Cardiac muscle cell (in vitro differentiated cells and primary cell): Measurements from ENCODE around the gene ZNF443. TPM values are rescaled to one million over a fixed set of nuclear protein-coding genes. Genes with fewer than 3 reads are reported as not detected.
A peak's percentile ranks its signal among the peaks of the same experiment; 100 is the strongest.
"Not testable (repeated sequence)": the region's sequence is repeated elsewhere in the genome, so short reads cannot be mapped to it uniquely, and the experiment has no call there.

Source experiments
- DNase-seq, 2 donors: peaks; one replicate each; pipeline versions ENCODE4 v3.0.0 to v3.0.0-alpha.2; 2010 to 2017; ENCODE audit warnings: low read depth in 1 of 2, low spot score in 1 of 2
- H3K27ac ChIP-seq: fragments of 200-600 bp; sonication (generic); 2 replicates; pipeline ENCODE4 v1.5.1; 2016
- H3K27me3 ChIP-seq: fragments of 200-600 bp; sonication (generic); 2 replicates; pipeline ENCODE4 v1.6.0; 2016; ENCODE audit warnings: control low read depth
- H3K36me3 ChIP-seq: fragments of 200-600 bp; sonication (generic); 2 replicates; pipeline ENCODE4 v1.5.1; 2016; ENCODE audit warnings: control low read depth
- H3K4me1 ChIP-seq: fragments of 200-600 bp; sonication (generic); 2 replicates; pipeline ENCODE4 v1.8.1; 2017; ENCODE audit warnings: low read depth, mild to moderate bottlenecking, mixed run types
- H3K4me3 ChIP-seq: fragments of 200-600 bp; sonication (generic); 2 replicates; pipeline ENCODE4 v1.5.1; 2016; ENCODE audit warnings: mild to moderate bottlenecking
- H3K9me3 ChIP-seq: fragments of 200-600 bp; sonication (generic); 2 replicates; pipeline ENCODE4 v1.5.1; 2017; ENCODE audit warnings: low read depth, mild to moderate bottlenecking, control low read depth
- polyA plus RNA-seq: library from polyadenylated mRNA; unstranded; fragments of >200 nt; fragmentation: Nextera tagmentation; extraction: Ambion mirVana; gene quantifications from 2 replicates; pipeline ENCODE4 v1.2.1, GENCODE V29; 2016
- total RNA-seq: library from RNA; depleted of rRNA; stranded (reverse); fragments of >200 nt; gene quantifications from 2 replicates; pipeline ENCODE4 v1.2.3, GENCODE V29; 2016
- TF ChIP-seq, protein P1 (sequence below): IDR thresholded peaks from 2 replicates; pipeline ENCODE4 v1.5.1; 2012; ENCODE audit warnings: low read depth, mild to moderate bottlenecking, low read length

The ZNF443 gene
- total and polyA plus RNA-seq, 2 experiments from 2014 or later, result 3.8 to 4.1 TPM

DNA sequence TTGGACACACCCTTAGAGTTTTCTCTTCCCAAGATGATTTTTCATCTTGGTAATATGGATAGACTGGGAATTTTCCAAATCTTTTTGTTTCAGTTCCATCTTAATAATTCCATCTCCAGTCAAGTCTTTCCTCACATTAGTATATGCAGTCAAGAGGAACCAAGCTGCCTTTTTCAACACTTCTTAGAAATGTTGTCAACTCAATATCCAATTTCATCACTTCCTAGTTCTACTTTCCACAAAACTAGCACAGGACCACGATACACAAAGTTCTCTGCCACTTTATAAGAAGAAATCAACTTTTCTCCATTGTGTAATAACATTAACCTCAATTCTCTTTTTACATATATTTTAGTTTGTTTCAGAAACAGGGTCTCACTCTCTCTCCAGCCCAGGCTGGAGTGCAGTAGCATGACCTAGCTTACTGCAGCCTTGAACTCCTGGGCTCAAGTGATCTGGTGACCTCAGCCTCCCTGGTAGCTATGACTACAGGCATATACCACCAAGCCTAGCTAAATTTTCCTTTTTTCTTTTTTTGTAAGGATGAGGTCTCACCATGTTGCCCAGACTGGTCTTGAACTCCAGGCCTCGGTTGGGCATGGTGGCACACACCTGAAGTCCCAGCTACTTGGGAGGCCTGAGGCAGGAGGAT, 15.5 kb downstream of the ZNF443 start:
- Histone ChIP-seq H3K9me3 (no peaks in the 10 kb centered on the region), H3K27me3 (no peaks in the 10 kb centered on the region)
- no peak for DNase-seq

DNA sequence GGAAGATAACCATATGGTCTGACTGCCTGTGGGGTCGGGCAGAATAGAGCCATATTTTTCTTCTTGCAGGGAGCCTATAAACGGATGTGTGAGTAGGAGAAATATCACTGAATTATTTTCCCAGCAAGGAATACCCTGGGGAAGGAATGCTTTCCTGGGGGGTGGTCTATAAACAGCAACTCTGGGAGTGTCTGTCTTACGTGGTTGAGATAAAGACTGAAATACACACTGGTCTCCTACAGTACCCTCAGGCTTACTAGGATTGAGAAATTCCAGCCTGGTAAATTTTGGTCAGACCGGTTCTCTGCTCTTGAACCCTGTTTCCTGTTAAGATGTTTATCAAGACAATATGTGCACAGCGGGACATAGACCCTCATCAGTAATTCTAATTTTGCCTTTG, 23.5 kb downstream of the ZNF443 start:
- not testable (repeated sequence) for H3K4me1 ChIP-seq, DNase-seq, H3K4me3 ChIP-seq, H3K27ac ChIP-seq, H3K27me3 ChIP-seq, H3K36me3 ChIP-seq, H3K9me3 ChIP-seq

More for the DNA sequence above, 15.5 kb downstream of the ZNF443 start:
- no peaks in the 10 kb centered on the region for H3K36me3 ChIP-seq
- H3K27ac ChIP-seq, result no peak overlapping the region
- H3K4me1 ChIP-seq, result no peaks in the 10 kb centered on the region
- TF ChIP-seq, protein P1, sequence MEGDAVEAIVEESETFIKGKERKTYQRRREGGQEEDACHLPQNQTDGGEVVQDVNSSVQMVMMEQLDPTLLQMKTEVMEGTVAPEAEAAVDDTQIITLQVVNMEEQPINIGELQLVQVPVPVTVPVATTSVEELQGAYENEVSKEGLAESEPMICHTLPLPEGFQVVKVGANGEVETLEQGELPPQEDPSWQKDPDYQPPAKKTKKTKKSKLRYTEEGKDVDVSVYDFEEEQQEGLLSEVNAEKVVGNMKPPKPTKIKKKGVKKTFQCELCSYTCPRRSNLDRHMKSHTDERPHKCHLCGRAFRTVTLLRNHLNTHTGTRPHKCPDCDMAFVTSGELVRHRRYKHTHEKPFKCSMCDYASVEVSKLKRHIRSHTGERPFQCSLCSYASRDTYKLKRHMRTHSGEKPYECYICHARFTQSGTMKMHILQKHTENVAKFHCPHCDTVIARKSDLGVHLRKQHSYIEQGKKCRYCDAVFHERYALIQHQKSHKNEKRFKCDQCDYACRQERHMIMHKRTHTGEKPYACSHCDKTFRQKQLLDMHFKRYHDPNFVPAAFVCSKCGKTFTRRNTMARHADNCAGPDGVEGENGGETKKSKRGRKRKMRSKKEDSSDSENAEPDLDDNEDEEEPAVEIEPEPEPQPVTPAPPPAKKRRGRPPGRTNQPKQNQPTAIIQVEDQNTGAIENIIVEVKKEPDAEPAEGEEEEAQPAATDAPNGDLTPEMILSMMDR, result no peak
- H3K4me3 ChIP-seq, result no peak overlapping the region

DNA sequence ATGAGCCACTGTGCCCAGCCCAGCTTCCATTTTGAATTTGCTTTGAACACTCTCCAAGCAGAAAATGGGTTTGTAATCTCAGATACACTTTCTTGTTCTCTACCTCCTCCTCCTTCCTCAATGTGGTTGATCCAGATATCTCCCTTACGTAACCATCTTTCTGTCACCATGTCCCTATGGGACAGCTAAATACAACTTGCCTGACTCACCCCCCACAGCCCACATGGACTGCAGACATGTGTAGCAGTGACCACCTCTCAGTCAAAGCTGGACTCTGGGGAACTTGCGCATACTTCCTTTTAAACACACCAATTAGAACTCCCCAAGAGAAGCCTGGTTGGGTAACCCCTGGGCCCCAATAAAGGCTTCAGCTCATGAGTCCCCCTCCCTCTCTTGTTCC, 28.9 kb downstream of the ZNF443 start:
- TF ChIP-seq, protein P1, result no peak

DNA sequence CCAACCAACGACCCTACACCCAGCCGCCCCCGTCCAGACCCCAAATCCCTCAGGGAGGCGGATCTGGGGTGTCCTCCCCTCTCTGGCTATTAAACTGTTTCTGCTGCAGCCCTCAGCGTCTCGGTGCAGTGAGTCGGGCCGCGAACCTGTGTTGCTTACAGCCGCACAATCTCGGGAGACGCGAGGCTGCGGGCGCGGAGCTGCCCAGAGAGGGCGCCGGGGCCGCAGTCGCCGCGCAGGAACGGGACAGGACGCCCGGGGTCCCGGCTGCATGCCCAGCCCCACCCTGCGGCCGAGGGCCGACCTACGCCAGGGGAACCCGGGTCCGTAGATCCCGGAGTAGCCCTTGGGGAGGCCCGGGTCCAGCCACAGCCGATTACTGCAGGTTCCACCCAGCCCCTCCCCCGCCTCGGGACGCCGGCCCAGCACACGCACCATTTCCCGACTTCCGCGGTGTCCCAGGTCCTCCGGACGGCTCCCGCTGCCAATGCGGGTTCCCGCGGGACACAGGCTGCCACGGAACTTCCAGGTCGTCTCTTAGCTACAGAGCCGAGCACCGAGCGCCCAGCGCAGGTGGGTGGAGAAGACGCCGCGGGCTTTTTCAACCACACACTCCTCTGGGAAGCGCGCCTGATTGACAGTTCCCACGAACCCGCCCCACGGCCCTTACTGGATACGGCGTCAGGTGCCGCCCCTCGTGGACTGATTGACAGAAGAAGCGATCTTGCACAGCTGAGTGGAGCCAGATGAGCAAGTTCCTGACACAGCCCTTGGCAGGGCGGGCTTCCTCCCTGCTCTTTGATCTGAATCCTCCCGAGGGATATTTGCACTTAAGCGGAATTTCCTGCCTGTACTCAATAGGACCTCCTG, 40.0 kb downstream of the ZNF443 start, which contains the start of gene ZNF799:
Gene ZNF799, minus strand, starts transcription at position 639 of the 870 bp plus-strand sequence. Its CDS starts 201 bp downstream, at position 438.
- Histone ChIP-seq H3K4me3 (peak within 1 kb of the TSS; percentile 54), H3K9me3 (no peaks in the 10 kb centered on the region), H3K27ac (peak within 1 kb of the TSS; percentile 82), H3K27me3 (no peaks in the 10 kb centered on the region), H3K36me3 (no peaks in the 10 kb centered on the region), H3K4me1 (no peaks in the 10 kb centered on the region)
- TF ChIP-seq, protein P1, result peak; percentile 1
- DNase-seq, result peak; percentile 93 to 99

More for the DNA sequence above, 28.9 kb downstream of the ZNF443 start:
- Histone ChIP-seq H3K4me3 (no peak overlapping the region), H3K36me3 (no peaks in the 10 kb centered on the region), H3K4me1 (no peaks in the 10 kb centered on the region), H3K27ac (no peak overlapping the region), H3K9me3 (no peaks in the 10 kb centered on the region), H3K27me3 (no peaks in the 10 kb centered on the region)
- DNase-seq, result no peak

DNA sequence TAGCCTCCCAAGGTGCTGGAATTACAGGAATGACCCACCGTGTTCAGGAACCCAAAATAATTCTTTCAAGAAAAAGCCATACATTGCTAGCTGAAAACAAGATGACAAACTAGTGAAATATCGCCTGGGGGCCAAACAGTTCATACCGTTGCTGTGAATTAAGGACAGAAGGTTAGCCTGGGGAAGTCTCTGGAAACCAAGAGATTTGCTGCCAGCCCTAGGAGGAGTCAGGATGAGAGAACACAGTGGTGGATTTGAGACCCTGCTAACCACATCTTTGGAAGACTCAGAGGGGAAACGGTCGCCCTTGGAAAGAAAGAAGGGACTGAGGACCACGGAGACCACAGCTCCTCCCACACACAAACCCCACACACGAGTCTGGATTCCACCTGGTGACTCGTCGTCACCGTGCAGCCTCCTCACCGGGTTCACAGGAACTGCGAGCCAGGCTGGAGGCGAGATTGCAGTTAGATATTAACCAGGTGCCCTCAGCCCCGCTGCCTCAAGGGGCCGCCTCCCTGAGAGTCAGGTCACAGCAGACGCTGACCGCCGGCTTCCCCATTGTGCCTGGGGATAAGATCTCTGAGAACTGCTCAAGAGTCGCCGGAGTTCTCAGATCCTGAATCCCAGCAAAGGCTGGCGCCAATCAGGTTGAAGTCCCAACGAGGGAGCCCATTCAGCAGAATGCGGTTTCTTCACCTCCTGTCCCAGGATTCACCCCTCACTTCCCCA, 40.8 kb downstream of the ZNF443 start:
- peak; percentile 3 to 26 for DNase-seq
- Histone ChIP-seq H3K4me3 (peak overlapping the region; percentile 54), H3K27ac (peak overlapping the region; percentile 82)
- H3K36me3 ChIP-seq, H3K9me3 ChIP-seq, H3K27me3 ChIP-seq, H3K4me1 ChIP-seq: not testable (repeated sequence)

DNA sequence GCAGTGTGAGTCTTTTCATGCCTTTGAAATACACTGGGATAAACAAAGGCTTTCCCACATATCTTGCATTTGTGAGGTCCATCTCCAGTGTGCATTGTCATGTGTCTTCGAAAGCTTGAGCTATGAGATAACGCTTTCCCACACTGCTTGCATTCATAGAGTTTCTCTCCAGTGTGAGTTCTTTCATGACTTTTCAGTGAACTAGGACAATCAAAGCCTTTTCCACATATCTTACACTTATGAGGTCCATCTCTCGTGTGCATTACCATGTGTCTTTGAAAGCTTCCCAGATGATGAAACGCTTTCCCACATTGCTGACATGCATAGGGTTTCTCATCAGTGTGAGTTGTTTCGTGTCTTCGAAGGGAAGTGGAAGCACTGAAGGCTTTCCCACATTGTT, 49.7 kb downstream of the ZNF443 start:
- H3K36me3 ChIP-seq, result peaks cover 12% of the 10 kb centered on the region
- H3K9me3 ChIP-seq, H3K27me3 ChIP-seq, H3K27ac ChIP-seq, H3K4me1 ChIP-seq, H3K4me3 ChIP-seq, DNase-seq: not testable (repeated sequence)

DNA sequence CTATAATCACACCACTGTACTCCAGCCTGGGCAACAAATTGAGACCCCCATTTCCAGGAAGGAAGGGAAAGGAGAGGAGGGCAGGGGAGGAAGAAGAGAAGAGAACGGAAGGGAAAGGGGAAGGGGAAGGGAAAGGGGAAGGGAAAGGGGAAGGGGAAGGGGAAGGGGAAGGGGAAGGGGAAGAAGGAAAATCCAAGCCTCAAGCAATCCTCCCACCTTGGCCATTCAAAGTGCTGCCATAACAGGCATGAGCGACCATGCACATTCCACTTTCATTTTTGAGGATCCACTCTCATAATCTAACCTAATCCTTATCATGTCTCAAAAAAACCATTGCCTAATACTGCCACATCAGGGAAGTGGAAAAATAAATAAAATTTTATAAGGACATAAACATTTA, 54.5 kb downstream of the ZNF443 start:
- H3K4me3 ChIP-seq, H3K36me3 ChIP-seq, H3K9me3 ChIP-seq, H3K27ac ChIP-seq, DNase-seq, H3K4me1 ChIP-seq, H3K27me3 ChIP-seq: not testable (repeated sequence)
